ENCODE measurements around the gene TM9SF4. TPM values are rescaled to one million over a fixed set of nuclear protein-coding genes. Genes with fewer than 3 reads are reported as not detected.

The TM9SF4 gene
- 10 to 100 TPM; 31.2 to 37.8 TPM for total RNA-seq
- long read RNA-seq, full-length matches to known transcripts: 41 of 62 reads
- long read RNA-seq, partial matches to known transcripts: 5 of 62 reads
- long read RNA-seq, other reads (novel, unspliced or antisense): 16 of 62 reads

- DNase-seq (peak; percentile 91), ATAC-seq (peak; percentile 95 to 96)
- intact Hi-C loops (cut with DNase I): no loop called here
Observed at GRCh38 chr20:32109392-32110172, at the start of gene TM9SF4. Gene TM9SF4, plus strand, starts transcription at chr20:32109714. Its CDS starts 27 bp downstream, at chr20:32109741.

- DNase-seq (peak; percentile 64), ATAC-seq (peak; percentile 68 to 85)
- intact Hi-C loops (cut with DNase I): no loop called here
Observed at GRCh38 chr20:32062776-32063170, 46.7 kb upstream of the TM9SF4 start.

- ATAC-seq: peak in 1 of 2 donors; percentile 39
- no peak for DNase-seq
- intact Hi-C loops (cut with DNase I): no loop called here
Observed at GRCh38 chr20:32063695-32064094, 45.8 kb upstream of the TM9SF4 start.

- intact Hi-C loops (cut with DNase I): no loop called here
- ATAC-seq (peak in 1 of 2 donors; percentile 6), DNase-seq (no peak)
Observed at GRCh38 chr20:32064667-32065066, 44.8 kb upstream of the TM9SF4 start.

- intact Hi-C loops (cut with DNase I): no loop called here
- DNase-seq: no peak
- no peak for ATAC-seq
Observed at GRCh38 chr20:32067234-32067821, 42.2 kb upstream of the TM9SF4 start.

GRCh38 chr20:32068174-32068573 lies 41.3 kb upstream of the TM9SF4 start:
- intact Hi-C loops (cut with DNase I): no loop called here
- DNase-seq (no peak), ATAC-seq (no peak)

- no peak for ATAC-seq
Observed at GRCh38 chr20:32069711-32070110, 39.8 kb upstream of the TM9SF4 start.

GRCh38 chr20:32070282-32070681 lies 39.2 kb upstream of the TM9SF4 start:
- intact Hi-C loops (cut with DNase I): no loop called here
- no peak for DNase-seq
- no peak for ATAC-seq

More at GRCh38 chr20:32069711-32070110, 39.8 kb upstream of the TM9SF4 start:
- intact Hi-C loops (cut with DNase I): no loop called here
- no peak for DNase-seq

GRCh38 chr20:32070690-32071213 lies 38.8 kb upstream of the TM9SF4 start:
- DNase-seq: no peak
- intact Hi-C loops (cut with DNase I): no loop called here

GRCh38 chr20:32071395-32072167 lies 37.9 kb upstream of the TM9SF4 start:
- intact Hi-C loops (cut with DNase I): no loop called here
- DNase-seq (no peak), ATAC-seq (no peak)

More at GRCh38 chr20:32070690-32071213, 38.8 kb upstream of the TM9SF4 start:
- ATAC-seq: no peak

- DNase-seq (no peak), ATAC-seq (no peak)
- intact Hi-C loops (cut with DNase I): no loop called here
Observed at GRCh38 chr20:32072168-32072750, 37.3 kb upstream of the TM9SF4 start.

- DNase-seq: no peak
- no peak for ATAC-seq
- intact Hi-C loops (cut with DNase I): no loop called here
Observed at GRCh38 chr20:32075534-32075933, 34.0 kb upstream of the TM9SF4 start.

GRCh38 chr20:32077190-32077589 lies 32.3 kb upstream of the TM9SF4 start:
- ATAC-seq (no peak), DNase-seq (no peak)
- intact Hi-C loops (cut with DNase I): no loop called here

GRCh38 chr20:32078322-32078721 lies 31.2 kb upstream of the TM9SF4 start:
- intact Hi-C loops (cut with DNase I): no loop called here
- ATAC-seq: no peak

GRCh38 chr20:32078791-32079190 lies 30.7 kb upstream of the TM9SF4 start:
- no peak for ATAC-seq
- intact Hi-C loops (cut with DNase I): no loop called here

More at GRCh38 chr20:32078322-32078721, 31.2 kb upstream of the TM9SF4 start:
- DNase-seq: no peak

GRCh38 chr20:32079655-32080109 lies 29.8 kb upstream of the TM9SF4 start:
- ATAC-seq (no peak), DNase-seq (no peak)
- intact Hi-C loops (cut with DNase I): no loop called here

More at GRCh38 chr20:32078791-32079190, 30.7 kb upstream of the TM9SF4 start:
- DNase-seq: no peak

- ATAC-seq: no peak
- intact Hi-C loops (cut with DNase I): no loop called here
- DNase-seq: no peak
Observed at GRCh38 chr20:32080783-32081182, 28.7 kb upstream of the TM9SF4 start.

GRCh38 chr20:32083469-32083868 lies 26.0 kb upstream of the TM9SF4 start:
- intact Hi-C loops (cut with DNase I): no loop called here
- DNase-seq: no peak
- no peak for ATAC-seq

GRCh38 chr20:32087070-32087469 lies 22.4 kb upstream of the TM9SF4 start:
- intact Hi-C loops (cut with DNase I): no loop called here

More at GRCh38 chr20:32087070-32087469, 22.4 kb upstream of the TM9SF4 start:
- ATAC-seq (no peak), DNase-seq (no peak)

All from left cardiac atrium (tissue), 4 donors.